IPS-NIHi7 (cell line): ENCODE results near the gene TIMP1.
"Not testable (repeated sequence)": the region's sequence is repeated elsewhere in the genome, so short reads cannot be mapped to it uniquely, and the experiment has no call there.

ENCODE experiments used
- DNase-seq: peaks from one replicate; pipeline ENCODE4 v3.0.0; 2012; ENCODE audit warnings: mixed read lengths; ENCODE audit errors: extremely low spot score

The TIMP1 gene

GRCh38 chrX:47603125-47603524 lies 20.9 kb downstream of the TIMP1 start:
- DNase-seq, result not testable (repeated sequence)

- DNase-seq, result no peak
Measured at GRCh38 chrX:47605024-47605423, 22.8 kb downstream of the TIMP1 start.

DNA sequence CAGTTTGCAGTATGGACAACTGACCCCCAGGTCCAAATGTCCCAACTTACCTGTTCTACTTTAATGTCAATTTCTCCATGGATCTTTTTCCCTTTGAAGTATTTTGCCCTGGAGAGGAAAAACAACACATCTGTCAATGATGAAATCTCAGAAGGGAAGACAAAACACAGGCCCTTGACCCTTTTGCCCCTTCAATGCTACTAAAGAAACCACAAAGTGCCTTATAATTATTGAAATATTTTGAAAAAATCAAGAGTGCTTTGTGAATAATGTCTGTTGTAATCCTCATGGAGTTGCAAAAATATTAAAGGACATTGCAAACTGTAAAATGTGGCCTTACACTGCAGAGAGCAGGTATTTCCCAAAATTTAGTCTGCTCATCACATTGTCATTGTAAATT lies 24.9 kb downstream of the TIMP1 start:
- no peak for DNase-seq

DNA sequence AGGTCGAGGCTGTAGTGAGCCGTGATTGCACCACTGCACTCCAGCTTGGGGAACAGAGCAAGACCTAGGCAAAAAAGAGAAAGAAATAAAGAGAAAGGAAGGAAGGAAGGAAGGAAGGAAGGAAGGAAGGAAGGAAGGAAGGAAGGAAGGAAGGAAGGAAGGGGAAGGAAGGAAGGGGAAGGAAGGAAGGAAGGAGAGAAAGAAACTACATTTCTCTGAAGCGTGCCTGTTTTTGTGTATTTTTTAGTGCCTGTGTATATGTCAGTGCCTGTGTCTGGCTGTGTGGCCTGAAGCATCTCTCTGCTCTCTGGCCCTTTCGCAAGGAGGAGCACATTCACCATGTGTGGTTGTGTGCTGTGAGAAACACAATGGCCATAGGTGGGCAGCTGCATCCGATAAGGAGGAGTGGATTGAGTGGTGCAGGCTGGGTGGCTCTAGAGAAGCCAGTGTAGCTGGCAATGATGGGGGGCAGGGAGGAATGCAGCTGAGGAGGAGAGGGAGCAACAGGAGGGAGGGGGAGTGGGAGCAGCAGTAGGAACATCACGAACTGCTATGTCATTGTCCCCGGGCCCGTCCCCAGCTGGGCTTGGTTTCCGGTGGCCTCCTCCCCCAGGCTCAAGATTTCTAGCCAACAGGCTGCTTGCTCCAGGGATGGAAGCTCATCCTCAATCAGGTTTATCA lies 26.0 kb downstream of the TIMP1 start:
- DNase-seq, result peak; percentile 56

- DNase-seq, result no peak
Measured at GRCh38 chrX:47610511-47610910, 28.3 kb downstream of the TIMP1 start.

- no peak for DNase-seq
Measured at GRCh38 chrX:47611489-47611888, 29.3 kb downstream of the TIMP1 start.

DNA sequence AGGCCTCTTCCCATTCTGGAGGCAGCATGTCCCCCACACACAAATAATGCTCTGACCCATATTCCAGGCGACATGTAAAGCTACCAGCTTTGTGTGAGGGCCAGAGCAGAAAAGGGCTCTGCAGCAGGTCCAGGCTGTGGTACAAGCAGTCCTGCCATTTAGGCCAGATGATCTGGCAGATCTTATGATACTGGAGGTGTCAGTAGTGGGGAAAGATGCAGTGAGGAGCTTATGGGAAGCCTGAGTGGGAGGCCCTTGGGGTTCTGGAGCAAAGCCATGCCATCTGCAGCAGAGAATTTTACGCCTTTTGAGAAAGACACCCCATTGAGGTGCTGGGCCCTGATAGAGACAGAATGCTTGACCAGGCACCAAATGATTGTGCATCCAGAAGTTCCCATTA lies 29.7 kb downstream of the TIMP1 start:
- no peak for DNase-seq

DNA sequence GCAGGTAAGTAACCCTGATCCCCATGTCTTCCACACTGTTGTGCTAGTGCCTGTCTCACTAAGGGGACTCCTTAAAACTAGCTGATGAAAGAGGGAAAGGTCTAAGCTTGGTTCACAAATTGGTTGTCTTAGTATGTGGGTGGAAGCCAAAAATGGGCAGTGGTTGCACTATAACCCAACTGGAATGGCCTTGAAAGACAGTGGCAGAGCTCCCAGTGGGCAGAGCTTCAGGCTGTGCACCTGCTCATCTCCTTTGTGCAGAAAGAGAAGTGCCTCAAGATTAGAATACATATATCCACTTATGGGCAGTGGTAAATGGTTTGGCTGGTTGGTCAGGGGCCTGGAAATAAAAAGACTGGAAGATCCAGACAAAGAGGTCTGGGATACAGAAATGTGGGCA lies 30.2 kb downstream of the TIMP1 start:
- DNase-seq, result no peak

DNA sequence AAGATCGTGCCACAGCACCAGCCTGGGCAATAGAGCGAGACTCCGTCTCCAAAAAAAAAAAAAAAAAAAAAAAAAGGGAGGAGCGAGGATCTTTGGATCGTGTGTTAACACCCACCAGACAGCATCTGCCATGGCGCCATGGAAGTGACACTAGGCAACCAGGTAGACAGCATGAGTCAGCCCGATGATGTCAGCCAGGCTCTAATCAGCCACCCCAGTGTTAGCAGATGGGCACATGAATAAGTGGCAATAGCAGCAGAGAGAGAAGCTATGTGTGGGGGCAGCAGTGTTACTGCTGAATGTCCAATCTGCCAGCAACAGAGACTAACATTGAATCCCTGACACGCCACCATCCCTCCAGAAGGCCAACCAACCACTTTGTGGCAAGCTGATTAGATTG lies 30.8 kb downstream of the TIMP1 start:
- no peak for DNase-seq

DNA sequence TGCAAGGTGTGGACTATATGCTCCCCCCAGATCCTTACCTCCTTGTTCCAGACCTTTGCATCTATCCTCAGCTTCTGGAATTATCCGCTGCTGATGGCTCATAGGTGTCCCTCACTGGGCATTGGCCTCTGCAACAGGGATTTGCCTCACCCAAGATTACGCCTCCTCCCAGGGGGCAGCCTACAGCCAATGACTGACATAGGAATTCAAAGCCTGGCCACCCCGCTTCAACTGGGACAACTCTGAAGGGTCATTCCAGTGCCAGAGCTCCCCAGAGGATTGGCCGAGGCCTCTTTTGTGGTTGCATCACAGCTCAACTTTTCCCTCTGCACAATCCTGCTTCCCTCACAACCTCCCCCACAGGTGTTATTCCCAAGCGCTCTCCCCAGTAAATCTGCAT lies 32.4 kb downstream of the TIMP1 start:
- no peak for DNase-seq

DNA sequence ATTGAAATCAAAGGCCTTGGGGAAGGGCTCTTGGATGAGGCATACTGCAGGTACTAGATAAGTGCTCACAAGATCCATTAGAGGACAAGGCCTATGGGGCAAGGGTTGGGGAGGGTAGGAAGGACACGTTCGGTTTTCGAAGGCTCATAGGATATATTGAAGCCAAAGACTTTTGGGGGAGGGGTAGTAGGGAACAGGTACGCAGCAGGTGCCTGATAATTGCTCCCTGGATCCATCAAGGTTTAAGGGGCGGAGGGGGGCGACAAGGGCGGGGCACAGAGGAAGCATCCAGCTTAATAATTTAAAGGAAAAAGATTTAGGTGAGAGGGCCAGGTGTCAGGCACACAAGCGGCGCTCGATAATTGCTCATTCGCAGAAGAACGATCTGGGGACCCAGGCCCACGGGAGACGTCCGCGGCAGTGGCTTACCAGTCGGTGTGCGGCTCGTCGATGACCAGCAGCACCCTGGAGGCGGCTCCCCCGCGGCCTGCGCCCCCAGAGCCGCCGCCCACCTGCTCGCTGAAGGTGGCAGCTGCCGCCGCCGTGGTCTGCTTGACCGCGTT lies 36.8 kb downstream of the TIMP1 start:
- DNase-seq, result no peak

DNA sequence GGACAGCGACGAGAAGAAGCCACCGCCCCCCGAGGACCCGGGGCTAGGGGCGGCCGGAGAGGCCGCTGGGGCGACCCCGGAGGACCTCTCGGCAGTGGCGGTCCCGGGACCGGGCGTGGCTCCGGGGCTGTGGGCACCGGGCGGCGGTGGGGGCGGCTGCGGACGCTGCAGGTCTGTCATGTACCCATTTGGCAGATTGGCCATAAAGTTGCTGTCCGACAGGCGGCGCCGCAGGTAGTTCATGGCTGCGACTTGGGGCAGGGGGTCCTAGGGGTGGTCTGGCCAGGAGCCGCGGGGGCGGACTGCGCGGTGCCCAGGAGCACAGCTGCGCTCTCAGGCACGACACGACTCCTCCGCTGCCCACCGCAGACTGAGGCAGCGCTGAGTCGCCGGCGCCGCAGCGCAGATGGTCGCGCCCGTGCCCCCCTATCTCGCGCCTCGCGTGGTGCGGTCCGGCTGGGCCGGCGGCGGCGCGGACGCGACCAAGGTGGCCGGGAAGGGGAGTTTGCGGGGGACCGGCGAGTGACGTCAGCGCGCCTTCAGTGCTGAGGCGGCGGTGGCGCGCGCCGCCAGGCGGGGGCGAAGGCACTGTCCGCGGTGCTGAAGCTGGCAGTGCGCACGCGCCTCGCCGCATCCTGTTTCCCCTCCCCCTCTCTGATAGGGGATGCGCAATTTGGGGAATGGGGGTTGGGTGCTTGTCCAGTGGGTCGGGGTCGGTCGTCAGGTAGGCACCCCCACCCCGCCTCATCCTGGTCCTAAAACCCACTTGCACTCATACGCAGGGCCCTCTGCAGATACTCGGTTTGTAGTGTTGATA lies 37.5 kb downstream of the TIMP1 start, which contains the start of gene SYN1:
TSS of gene SYN1 (minus strand) at position 372 of the 817 bp plus-strand sequence. CDS start at position 243, 129 bp downstream.
- peak; percentile 86 for DNase-seq

GRCh38 chrX:47620303-47620685 lies 38.1 kb downstream of the TIMP1 start:
- no peak for DNase-seq

GRCh38 chrX:47621851-47622250 lies 39.6 kb downstream of the TIMP1 start:
- no peak for DNase-seq

GRCh38 chrX:47623540-47624027 lies 41.3 kb downstream of the TIMP1 start:
- peak; percentile 81 for DNase-seq

- DNase-seq, result no peak
Measured at GRCh38 chrX:47625365-47625764, 43.1 kb downstream of the TIMP1 start.

DNA sequence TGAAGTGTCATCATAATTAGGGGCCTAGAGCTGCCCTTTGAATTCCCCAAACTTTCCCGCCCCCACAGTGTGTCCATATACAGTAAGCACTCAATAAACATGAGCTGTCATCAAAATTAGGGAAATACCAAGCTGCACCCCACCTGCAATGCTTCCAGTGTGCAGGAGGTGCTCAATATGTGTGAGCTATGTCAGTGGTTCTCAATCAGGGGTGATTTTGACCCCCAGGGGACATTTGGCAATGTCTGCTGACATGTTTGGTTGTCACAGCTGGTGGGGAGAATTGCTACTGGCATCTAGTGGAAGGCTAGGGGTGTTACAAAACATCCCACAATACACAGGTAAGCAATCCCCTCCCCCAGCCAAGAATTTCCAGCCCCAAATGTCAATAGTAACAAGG lies 46.7 kb downstream of the TIMP1 start:
- DNase-seq, result no peak

GRCh38 chrX:47629419-47630200 lies 47.4 kb downstream of the TIMP1 start, which contains the start of gene CFP:
Gene CFP, minus strand, starts transcription at chrX:47629930. Its CDS starts 86 bp downstream, at chrX:47629844.
- DNase-seq, result no peak

GRCh38 chrX:47631676-47632075 lies 49.4 kb downstream of the TIMP1 start:
- DNase-seq, result no peak

DNA sequence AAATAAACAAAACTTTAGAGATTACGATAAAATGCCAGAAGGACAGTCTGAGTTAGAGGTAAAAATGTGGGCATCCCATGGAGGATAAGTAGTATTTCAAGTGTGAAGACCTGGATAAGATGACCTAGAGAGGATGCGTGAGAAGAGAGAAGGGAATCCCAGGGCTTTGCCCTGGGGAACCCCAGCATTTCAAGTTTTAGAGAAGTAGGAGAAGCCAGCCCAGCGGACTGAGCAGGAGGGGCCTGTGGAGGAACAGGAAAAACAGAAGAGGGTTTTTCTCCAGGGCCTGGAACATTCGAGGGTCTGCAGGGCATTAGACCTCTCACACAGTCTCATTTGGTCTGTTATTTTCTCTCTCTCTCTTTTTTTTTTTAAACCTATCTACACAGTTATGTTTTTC lies 50.4 kb downstream of the TIMP1 start:
- DNase-seq, result no peak

DNA sequence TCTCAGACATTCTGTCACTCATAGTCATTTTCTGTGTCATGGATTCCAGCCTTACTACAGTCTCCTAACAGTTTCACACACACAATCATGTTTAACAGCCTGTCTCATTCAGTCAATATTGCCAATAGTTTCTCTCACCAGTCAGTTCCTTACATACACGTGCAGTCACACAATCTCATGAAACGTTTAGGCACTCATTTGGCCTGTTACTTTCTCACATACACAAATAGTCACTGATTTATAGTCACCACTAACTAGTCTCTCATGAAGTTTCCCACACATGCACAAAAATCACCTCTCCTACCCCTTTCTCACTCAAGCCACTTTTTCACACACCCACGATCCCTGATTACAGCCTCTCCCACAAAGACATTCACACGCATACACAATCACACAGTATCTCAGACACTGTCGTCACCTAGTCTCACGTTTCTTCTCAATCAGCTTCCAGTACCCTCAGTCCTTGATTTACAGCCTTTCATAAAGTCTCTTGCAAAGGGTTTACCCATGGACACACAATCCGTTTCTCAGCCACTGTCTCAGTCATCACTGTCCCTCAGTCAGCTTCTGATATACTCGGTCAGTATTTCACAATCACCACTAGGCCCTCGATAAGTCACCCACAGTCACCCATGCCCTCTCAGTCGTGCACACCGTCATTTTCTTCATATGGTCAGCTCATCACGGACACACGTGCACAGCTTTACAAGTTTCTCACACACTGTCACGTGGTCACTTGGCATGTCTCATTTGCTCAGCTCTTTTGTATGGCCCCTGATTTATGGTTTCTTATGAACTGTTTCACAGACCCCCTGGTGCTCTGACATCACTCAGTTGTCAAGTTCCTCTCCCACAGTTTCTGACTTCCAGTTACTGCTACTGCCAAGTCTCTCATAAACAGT lies 51.7 kb downstream of the TIMP1 start:
- no peak for DNase-seq
